GM20431 (cell line): ENCODE data around the gene IPO9.
"Not testable (repeated sequence)": the region's sequence is repeated elsewhere in the genome, so short reads cannot be mapped to it uniquely, and the experiment has no call there.

Source experiments
- in situ Hi-C: fragments of 300-500 bp; cut with MseI, MboI; formaldehyde crosslinking; loops from one replicate; pipeline ENCODE4 v1.15.0; 2020; ENCODE audit warnings: low sequenced_read_pairs; ENCODE audit not compliant: unreplicated experiment

The IPO9 gene

DNA sequence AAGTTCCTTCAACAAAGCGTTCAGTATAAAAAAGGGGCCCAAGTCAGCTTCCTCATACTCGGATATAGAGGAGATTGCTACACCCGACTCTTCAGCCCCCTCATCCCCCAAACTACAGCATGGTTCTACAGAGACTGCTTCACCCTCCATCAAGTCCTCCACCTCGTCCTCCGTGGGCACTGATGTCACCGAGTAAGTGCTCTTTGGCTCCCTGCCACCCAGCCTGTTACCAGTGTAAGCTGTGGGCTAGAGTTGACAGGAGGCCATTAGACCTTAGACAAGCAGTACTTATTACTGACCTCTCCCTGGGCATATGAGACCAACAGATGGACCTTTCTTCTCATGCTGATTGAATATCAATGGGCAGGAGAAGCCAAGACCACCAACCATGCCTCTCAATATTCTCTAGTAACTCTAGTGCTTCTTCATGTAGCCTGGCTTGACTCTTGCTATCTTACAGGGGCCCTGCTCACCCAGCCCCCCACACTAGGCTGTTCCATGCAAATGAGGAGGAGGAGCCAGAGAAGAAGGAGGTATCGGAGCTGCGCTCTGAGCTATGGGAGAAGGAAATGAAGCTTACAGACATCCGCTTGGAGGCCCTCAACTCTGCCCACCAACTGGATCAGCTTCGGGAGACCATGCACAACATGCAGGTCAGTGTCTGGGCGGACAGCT, 20.9 kb upstream of the IPO9 start:
- in situ Hi-C loops = no loop called here

DNA sequence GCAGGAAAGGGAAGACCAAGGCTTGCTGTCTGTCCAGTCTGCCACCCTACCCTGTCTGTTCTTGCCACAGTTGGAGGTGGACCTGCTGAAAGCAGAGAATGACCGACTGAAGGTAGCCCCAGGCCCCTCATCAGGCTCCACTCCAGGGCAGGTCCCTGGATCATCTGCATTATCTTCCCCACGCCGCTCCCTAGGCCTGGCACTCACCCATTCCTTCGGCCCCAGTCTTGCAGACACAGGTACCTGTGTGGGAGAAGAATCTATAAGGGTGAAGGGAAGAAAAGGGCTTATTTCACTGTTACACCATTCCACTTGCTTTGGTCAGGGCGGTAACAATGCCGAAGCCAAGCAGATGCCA, 20.3 kb upstream of the IPO9 start:
- in situ Hi-C loops = no loop called here

DNA sequence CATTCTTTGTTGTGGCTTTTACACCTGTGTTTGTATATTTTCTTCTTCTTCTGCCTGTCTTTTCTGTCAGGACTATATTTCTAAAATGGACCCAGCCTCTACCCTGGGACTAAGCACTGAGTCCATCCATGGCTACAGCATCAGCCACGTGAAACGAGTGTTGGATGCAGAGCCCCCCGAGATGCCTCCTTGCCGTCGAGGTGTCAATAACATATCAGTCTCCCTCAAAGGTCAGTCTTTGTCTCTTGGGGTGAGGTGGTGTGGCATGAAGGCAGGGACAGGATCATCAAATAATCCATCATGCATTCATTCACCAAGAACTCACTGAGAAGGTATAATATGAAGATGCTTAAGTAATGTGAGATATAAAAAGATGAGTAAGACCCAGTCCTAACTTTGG, 19.1 kb upstream of the IPO9 start:
- in situ Hi-C loops = no loop called here

DNA sequence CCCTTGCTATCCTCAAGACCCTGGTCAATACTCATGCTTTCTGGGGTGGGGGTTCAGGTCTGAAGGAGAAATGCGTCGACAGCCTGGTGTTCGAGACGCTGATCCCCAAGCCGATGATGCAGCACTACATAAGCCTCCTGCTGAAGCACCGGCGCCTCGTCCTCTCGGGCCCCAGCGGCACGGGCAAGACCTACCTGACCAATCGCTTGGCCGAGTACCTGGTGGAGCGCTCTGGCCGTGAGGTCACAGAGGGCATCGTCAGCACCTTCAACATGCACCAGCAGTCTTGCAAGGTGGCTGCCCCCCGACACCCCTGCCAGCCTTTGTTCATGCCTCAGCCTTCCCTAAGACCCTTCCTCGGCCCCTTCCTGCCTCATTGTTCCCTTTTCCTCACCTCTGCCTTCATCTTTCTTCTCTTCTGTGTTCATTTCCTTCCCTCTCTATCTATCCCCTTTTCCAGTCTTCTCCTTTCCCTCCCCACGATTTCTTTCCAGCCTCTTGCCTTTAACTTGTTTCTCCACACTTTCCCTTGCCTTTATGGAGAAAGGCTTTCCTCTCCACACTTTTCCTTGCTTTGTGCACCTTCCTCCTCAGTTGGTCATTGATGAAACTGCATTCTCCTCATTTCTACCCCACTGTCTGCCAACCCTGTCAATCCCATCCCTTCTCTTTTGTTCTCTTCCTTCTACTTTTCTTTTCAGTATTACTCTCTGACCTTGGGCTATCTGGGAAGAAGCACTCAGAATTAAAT, 18.3 kb upstream of the IPO9 start:
- in situ Hi-C loops = no loop called here

DNA sequence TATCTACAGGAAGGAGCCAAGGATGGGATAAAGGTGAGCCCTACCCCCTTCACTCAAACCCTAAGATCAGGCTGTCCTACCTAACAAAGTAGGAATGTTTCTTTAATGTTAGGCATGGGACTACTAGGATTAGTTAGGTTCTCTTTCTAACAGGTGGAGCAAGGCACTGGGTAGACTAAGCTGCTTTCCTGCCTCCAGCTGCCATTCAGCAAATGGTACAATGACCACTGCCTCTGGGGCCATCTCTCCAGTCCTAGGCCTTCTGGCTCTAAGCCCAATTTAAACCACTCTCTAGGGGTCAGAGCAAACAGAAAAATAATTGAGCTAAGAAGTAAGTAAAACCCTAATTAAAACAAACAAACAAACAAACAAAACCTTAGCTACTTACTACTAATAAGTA, 15.7 kb upstream of the IPO9 start:
- in situ Hi-C loops = no loop called here

DNA sequence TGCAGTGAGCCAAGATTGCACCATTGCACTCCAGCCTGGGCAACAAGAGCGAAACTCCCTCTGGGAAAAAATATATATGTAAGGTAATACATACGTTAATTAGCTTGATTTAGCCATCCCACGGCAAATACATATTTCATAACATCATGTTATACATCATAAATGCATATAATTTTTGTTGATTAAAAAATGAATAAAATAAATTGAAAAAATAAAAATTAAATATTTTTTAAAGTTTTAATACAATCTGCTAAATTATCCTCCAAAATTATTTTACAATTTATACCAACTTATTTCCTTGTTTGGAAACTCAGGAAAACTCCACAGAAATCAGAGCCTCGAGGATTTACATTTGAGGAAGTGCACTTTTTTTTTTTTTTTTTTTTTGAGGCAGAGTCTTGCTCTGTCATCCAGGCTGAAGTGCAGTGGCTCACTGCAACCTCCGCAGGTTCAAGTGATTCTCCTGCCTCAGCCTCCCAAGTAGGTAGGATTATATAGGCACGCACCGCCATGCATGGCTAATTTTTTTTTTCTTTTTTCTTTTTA, 12.6 kb upstream of the IPO9 start:
- in situ Hi-C loops = no loop called here

DNA sequence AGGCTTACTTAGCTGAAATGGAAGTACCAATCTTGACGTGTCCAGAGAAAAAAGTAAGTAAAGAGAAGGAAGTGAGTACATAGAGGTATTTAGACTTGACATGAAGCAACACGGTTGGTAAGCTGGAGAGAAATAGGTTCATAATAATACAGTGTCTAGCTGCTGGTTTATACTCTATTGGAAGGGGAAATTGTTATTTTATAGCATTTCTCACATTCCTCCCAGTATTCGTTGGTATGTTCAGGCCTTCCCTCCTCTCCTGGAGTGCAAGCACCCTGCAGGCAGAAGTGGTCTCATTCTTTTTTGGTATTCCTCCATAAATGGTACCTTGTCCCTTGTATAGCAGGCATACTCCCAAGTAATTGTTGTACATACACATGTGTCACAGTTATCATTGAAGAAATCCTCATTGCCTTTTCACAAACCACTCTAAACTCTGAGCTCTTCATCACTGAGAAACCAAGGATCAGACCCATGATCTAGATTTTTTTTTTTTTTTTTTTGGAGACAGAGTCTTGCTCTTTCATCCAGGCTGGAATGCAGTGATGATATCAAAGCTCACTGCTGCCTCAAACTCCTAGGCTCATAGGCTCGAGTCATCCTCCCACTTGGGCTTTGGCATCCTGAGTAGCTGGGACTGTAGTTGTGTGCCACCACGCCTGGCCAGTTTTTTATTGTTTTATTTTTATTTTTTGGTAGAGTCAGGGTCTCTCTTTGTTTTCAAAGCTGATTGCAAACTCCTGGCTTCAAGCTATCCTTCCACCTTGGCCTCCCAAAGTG, 9.8 kb upstream of the IPO9 start:
- in situ Hi-C loops = no loop called here

DNA sequence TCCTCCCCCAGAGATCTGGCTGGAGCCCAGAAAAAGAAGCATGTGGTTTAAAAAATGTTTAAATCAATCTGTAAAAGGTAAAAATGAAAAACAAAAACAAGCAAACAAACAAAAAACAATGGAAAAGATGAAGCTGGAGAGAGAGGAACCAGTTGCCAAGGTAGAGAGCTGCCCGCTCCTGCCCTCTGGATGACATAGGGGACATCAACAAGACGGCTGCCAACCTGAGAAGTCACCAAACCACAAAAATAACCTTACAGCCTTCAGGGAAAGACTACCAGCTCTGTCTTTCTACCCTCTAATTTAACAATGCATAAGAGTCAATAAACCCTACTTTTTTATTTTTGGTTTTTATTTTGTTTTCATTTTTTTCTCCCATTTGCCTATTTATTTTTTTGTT, 8.5 kb upstream of the IPO9 start:
- in situ Hi-C loops = no loop called here

DNA sequence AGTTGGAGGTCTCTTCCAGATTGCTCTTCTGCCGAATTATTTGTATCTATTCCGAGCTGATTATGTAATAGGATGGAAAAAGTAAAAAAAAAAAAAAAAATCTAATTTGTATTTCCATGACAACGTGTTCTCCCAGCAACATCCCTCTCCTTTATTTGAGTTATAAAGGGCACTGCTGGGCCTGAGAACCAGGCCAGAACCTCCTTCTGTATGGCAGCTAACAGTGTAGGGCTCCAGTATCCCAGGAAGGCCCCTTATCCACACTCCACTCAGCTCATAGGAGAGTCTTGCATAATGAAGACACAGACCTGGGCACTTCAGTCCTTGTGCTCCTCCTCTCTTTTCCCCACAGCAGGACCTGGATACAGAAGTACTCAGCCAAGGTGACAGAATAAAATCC, 3.7 kb upstream of the IPO9 start:
- in situ Hi-C loops = no loop called here

DNA sequence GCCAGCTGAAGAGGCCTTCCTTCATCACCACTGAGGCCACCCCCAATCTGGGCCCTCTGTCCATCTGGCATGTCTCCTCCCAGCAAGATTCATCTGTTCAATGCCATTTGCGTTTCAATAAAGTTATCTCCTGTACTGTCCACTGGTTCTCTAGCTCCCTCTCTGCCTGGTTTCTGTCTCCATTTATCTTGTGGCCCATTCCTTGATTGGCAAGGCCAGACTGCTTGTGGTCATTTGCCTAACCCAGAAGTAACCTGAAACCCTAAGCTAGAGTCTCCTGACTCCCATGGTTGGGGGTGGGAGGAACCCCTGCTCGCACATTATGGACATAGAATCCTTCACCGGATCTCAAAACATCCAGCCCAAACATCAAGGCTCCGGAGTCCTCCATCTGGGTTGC, 2.1 kb upstream of the IPO9 start:
- in situ Hi-C loops = no loop called here

DNA sequence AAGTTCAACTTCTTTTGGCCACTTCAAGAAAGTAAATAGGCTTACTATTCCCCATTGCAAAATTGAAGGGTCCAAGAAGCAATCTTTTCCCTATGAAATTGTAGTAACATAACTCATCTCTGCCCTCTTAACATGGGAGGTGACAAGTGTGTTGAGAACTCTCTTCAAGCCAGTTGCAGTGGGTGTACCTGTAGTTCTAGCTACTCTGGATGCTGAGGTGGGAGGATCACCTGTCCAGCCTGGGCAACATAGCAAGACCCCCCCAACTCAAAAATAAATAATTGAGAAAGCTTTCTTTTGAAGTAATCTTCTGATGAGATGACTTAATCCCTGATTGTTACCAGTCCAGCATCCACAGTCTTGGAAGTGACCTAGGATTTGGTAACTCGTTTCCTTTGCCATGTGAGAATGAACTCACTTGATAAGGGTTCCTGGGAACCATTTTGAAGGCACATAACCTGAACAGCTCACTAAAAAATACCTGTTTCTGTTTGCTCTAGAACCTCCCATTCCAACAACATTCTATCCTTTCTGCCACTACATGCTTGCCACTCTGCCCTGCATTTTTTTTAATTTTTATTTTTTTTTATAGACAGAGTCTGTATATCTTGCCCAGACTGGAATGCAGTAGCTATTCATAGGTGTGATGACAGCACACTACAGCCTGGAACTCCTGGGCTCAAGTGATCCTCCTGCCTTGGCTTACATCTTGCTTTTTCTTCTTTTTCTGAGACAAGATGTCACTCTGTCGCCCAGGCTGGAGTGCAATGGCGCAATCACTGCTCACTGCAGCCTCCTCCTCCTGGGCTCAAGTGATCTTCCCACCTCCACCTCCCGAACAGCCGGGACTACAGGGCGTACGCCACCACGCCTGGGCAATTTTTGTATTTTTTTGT, 1.4 kb upstream of the IPO9 start:
- in situ Hi-C loops = no loop called here

DNA sequence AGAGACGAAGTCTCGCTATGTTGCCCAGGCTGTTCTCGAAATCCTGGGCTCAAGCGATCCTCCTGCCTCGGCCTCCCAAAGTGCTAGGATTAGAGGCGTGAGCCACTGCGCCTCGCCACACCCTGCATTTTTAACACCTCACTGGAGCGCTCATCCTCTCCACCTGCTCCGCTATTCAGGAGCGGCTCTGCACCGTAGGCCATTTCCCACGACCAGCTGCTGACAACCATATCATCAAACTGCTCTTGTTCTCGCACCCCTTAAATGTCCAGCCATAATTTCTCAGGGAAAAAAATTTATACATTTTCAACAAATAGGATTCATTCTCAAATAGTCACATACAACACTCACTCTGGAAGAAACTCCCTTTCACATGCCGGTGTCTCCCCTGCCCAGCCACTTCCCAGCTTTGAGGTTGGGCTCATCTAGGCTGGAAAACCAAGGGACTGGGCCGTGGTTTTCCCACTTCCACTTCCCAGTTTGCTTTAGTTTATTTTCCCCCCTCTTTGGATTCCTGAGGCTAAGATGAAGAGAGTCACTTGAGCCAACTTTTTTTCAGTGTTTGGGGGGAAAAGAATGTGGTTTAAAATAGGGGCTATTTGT, 639 bp upstream of the IPO9 start:
- in situ Hi-C loops = no loop called here

DNA sequence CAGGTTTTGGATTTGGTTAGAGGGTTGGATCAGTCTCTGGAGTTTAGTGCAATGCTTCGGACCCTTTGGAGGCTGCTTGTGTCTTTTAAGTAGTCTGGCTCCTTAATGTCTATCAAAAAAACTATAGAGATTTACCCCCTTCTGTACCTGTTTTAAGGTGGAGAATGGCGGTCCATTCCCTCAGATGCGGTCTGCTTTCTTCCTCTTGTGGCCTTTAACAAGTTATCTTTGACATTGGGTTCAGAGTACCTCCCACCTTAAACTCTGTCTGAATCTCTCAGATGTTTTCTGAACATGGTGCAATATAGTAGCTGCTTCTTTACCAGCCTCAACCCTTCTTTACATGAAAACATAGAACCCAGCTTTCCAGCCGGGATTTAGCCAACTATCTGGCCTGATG, 2.4 kb downstream of the IPO9 start:
- in situ Hi-C loops = no loop called here

DNA sequence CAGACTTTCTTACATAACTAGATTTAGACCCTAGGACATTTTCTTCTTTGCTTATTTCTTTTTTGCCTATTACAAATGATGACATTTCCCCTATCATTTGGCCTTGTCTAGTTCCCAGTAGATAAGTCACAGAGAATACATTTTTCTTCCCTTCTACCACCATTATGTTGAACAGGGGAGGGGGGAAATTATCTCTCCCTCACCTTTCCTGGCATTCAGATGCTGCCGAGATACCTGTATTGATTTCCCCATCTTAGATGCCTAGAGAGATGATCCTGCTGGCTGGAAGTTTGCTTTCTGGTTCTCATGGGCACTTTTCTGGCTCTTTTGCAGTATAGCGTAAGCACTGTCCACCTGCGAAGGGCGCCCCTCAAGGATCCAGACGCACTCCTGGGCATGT, 5.7 kb downstream of the IPO9 start:
- in situ Hi-C loops = no loop called here

DNA sequence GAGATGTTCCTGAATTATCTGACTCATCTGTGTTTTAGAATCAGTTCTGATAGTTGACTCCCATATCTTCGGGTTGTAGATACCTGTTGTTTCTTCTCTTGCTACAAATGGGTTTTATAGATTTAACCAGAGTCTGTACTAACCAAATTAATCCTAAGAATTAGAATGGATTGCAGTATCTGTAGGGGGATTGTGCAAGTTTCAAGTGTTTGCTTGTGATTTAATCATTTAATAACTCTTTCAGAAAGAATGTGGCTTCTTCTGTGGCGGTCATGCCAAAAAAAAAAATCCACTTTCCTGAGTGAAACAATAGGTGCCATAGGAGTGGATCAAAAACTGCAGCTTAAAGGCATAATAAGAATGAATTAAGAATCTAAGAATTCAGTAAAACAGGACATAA, 9.4 kb downstream of the IPO9 start:
- in situ Hi-C loops = no loop called here

DNA sequence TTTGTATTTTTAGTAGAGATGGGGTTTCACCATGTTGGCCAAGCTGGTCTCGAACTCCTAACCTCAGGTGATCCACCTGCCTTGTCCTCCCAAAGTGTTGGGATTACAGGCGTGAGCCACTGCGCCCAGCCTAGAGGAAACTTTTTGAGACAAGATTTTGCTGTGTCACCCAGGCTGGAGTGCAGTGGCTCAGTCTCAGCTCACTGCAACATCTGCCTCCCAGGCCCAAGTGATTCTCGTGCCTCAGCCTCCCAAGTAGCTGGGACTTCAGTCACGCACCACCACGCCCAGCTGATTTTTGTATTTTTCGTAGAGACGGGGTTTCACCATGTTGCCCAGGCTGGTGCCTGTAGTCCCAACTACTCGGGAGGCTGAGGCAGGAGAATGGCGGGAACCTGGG, 10.1 kb downstream of the IPO9 start:
- in situ Hi-C loops = not testable (repeated sequence)

DNA sequence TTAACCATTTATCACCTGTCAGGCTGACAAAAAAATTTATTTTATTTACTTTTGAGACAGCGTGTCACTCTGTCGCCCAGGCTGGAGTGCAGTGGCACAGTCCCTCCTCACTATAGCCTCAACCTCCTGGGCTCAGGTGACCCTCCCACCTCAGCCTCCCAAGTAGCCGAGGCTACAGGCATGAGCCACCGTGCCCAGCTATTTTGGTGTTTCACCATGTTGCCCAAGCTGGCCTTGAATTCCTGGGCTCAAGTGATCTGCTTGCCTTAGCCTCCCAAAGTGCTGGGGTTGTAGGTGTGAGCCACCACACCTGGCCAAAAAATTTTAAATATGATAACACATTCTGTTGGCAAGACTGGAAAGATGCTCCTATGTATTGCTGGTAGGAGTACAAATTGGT, 11.1 kb downstream of the IPO9 start:
- in situ Hi-C loops = no loop called here

DNA sequence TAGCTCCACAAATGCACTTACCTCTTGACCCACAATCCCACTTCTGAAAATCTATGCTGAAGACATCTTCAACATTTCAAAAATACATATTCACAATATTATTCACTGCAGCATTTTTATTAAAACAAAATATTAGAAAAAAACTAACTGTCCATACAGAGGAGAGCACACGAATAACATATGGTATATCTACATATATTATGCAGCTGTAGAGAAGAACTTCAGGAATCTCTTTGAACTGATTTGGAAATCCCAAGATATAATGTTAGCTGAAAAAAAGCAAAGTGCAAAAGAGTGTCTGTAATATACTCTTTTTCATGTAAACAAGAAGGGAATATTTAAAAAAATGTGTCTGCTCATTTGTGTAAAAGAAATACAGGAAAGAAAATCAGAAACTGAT, 11.5 kb downstream of the IPO9 start:
- in situ Hi-C loops = no loop called here

DNA sequence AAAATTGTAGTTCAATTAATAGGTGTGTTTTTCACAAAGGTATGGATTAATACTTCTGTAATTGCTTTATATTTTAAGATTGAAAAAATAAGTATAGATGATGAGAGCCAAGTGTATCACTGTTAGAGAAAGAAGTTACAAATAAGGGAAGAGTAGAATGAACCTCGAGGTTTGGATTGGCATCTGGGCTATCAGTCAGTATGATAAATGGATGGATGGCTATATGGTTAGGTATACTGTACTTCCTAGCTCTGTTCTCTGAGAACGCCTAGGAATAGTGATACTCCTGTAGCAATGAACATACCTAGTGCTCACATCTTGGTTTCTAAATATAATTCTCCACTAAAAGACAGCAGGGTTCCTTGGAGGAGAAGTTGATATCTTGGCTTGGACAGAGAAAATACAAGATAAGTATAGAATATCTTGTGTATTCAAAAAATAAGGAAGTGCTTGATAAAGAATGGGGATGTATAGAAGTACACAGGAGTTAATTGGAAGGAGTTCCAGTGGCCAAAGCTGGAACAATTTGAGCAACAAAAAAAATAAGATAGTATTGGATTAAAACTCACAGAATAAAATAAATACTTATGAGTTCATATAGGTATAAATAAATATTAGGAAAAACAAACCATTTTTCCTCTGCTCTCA, 12.4 kb downstream of the IPO9 start:
- in situ Hi-C loops = no loop called here
